ENCODE data around the gene PAOX. TPM values are rescaled to one million over a fixed set of nuclear protein-coding genes. Genes with fewer than 3 reads are reported as not detected.
"Not testable (repeated sequence)": the region's sequence is repeated elsewhere in the genome, so short reads cannot be mapped to it uniquely, and the experiment has no call there.

PAOX gene
- total RNA-seq, 1 donor from 2014 or later, result 3.6 TPM

- no peak for DNase-seq (ENCODE audit: low spot score)
These were observed 16.2 kb upstream of the PAOX start for GRCh38 chr10:133362846-133363245.

DNA sequence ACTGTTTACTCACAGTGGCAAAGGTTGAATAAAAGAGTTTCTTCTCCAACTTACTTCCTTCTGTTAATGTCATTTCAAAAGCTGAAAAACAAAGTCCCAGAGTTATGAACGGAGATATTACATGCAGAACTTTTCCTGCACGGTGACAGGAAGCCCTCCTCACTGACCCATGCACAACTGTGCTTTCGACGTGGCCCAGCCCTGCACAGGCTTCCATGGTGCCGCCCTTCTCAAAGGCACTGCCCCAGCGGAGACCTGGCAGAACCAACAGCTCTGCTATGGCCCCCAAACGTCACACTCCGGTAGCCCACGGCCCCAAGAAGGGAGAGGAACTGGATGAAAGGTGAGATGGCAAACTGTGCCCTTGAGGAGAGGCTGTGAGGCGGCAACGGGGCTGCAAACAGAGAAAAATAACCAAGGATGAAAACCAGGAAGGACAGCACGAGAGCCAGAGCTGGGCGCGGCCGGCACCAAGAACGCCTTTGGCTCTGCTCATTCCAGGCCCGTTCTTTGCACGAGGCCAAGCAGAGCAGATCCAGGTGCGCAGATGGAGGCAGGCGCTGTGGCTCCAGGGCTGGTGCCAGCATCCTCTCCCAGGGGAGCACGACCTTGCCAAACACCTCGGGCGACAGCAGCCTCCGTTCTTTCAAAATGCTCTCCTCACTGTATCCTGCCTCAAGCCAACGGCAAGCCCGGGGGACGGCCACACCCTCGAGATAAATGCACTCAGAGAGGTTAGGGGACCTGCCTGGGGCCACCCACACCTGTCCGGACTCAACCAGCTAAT lies 14.2 kb upstream of the PAOX start:
- DNase-seq (ENCODE audit: low spot score), result no peak

DNA sequence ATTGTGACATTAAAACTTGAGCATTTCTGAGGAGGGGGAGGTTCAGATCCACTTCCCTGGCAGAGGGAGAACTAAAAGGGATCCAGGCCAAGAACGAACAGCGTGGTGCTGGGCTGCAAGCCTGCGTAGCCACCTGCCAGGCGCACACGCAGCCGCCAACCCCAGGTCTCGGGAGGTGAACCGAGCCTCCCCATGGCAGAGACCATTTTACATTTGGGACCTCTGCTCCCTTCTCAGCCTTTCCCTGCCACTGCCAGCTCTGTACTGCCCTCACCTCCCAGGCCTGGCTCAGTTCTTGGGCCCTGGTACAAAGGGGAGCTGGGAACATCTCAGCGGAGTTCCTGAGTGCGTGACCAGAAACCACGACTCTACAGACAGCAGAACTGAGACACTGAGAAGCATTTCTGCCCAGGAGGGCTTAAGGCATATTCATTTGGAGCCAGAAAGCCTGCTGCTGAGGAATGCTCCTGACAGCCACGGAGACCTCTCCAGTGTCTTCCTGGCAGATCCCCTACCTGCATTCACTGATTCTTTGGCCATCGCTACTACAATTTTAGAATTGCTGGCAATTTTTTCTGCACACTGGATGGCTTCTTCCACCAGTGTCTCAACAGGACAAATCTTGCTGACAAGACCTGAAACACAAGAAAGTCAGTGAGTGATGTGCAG lies 13.5 kb upstream of the PAOX start:
- no peak for DNase-seq (ENCODE audit: low spot score)

DNA sequence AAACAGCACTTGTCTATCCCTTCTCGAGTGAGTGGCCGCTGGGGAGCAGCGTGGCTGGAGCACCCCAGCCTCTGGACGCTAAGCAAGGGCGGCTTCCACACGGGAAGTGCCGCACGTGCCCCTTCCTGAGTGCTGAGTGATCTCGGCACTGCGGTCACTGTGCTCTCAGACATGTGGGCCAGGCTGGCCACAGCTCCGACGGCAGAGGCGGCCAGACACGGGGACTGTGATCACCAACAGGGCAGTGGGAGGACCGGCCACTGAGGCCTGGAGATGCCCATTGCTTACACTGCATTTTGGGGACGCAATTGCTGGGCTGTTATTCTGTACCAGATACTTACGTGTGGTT lies 13.0 kb upstream of the PAOX start:
- DNase-seq (ENCODE audit: low spot score), result no peak

DNA sequence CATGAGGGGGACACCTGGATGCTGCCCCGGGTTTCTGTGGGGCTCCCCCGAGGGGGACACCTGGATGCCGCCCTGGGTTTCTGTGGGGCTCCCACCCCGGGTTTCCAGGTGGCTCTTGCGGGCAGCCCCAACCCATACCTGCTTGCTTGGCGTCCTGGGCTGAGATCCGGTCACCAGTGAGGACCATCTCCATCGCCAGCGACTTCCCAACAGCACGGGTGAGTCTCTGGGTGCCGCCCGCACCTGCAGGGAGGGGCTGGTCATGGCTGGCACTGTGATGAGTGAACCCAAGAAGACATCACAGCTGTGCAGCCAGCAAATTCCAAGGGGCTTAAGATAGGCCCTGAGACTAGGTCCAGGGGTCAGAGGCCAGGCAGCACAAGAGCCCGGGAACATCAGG lies 12.3 kb upstream of the PAOX start:
- no peak for DNase-seq (ENCODE audit: low spot score)

DNA sequence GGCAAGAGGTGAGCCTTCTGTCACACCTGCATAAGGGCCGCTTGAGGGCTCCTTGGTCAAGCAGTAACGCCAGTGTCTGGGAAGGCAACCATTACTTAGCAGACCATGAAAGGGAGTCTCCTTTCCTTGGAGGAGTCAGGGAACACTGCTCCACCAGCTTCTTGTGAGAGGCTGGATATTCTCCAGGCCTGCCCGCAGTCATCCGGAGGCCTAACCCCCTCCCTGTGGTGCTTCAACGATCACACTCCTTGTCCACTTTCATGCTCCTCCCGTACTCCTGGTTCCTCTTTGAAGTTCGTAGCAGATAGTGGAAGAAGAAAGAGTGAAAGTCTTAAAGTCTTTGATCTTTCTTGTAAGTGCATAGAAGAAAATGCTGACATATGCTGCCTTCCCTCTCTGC lies 11.6 kb upstream of the PAOX start:
- not testable (repeated sequence) for DNase-seq (ENCODE audit: low spot score)

- no peak for DNase-seq (ENCODE audit: low spot score)
These were observed 10.9 kb upstream of the PAOX start for GRCh38 chr10:133368153-133368552.

DNA sequence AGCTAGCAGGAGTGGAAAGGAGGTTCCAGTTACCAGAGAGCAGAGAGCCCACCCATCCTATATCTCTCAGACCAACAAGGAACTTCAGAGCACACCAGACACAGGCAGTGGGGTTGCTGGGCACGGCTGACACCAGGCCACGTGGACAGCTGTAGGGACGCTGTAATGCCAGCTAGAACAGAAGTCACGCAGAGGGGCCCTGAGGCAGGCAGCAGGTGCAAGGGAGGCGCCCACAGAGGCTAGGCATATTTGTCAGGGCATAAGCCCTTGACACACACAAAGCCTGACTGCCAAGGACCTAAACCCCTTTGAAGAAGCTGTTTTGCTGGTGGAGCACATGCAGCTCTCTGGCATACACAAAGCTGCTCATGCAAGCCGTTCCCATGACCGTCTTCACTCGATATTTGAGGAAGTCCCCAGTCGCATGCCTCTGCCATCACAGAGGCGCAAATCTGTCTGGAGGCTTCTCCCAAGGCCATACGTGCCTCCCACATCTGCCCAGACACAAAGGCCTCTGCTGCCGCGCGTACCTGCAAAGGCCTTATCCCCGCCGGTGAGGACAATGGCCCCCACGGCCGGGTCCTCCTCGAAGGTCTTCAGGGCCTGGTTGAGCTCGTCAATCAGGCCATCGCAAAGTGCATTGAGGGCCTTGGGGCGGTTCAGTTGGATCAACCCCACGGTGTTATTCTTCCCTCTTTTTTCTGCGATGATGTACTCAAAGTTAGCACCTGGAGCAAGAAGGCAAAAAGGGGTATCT lies 8.9 kb upstream of the PAOX start:
- no peak for DNase-seq (ENCODE audit: low spot score)

GRCh38 chr10:133372507-133372906 lies 6.6 kb upstream of the PAOX start:
- no peak for DNase-seq (ENCODE audit: low spot score)

DNA sequence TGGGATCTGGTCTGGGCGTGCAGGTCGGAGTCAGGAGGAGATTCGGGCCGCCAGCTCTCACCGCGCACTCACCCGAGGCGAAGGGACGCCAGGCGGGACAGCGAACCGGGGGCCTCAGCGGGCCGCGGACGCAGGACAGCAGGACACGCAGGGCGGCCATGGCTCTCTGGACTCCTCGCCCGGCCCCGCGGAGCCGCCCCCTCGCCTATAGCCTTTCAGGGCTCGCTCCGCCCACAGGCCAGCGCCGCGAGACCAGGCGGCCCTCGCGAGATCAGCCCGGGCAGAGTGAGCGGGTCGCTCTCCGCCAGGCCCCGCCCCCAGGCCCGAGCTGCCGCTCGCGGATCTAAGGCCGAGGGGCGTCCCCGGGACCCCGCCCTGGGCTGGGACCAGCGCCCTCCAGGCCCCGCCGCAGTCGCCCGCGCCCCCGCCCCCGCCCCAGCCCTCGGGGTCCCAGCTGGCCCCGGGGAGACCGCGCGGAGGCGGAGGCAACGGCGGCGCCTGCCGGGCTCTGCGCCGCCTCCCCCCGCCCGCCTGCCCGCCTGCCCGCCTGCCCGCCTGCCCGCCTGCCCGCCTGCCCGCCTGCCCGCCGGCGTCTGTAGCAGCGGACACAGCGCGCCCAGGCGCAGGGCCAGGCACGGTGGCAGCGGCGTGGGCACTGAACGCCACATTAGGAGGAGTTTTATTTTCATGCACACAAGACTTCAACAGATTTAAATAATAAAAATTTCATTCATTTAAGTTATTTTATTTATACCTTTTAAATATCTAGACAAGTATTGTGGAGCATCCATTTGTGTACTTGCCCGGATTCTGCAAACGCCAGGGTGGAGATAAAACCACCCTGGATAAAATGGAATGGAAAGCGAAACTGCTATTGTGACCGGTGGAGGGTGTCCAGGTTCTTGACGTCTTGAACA lies 5.6 kb upstream of the PAOX start, which contains the start of gene ECHS1:
TSS of gene ECHS1 (minus strand) at position 181 of the 917 bp plus-strand sequence. CDS start at position 160, 21 bp downstream.
- DNase-seq (ENCODE audit: low spot score), result peak; percentile 99

- no peak for DNase-seq (ENCODE audit: low spot score)
These were observed 3.5 kb upstream of the PAOX start for GRCh38 chr10:133375357-133376115.

DNA sequence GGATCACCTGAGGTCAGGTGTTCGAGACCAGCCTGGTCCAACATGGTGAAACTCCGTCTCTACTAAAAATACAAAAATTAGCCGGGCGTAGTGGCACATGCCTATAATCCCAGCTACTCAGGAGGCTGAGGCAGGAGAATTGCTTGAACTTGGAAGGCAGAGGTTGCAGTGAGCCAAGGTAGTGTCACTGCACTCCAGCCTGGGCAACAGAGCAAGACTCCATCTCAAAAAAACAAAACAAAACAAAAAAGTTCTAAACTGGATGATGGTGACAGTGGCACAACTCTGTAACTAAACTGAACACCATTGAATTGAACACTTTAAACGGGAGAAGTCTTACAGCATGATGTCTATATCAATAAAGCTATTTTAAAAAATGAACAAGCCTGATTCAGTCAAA lies 2.9 kb upstream of the PAOX start:
- DNase-seq (ENCODE audit: low spot score), result not testable (repeated sequence)

GRCh38 chr10:133377025-133377817 lies 1.8 kb upstream of the PAOX start:
- no peak for DNase-seq (ENCODE audit: low spot score)

DNA sequence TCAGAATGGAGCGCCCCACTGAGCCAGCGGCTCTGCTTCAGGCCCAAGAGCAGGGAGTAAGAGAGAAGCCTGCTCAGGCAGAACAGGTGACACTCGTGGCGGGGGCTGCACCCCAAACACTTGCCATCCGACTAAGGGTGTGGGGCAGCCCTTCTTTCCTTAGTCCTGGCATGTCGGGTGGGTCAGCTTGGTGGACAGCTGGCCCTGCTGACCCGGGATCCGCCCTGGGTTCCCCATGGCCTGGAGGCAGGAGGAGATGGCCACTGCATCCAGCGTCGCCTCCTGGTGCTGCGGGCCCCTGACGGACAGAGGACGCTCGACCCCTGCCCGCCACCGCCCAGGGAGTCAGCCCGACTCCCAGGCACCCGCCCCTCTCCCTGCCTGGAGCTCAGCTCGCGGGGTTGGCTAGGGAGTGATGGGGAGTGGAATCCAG lies 1.2 kb upstream of the PAOX start:
- DNase-seq (ENCODE audit: low spot score), result no peak

DNA sequence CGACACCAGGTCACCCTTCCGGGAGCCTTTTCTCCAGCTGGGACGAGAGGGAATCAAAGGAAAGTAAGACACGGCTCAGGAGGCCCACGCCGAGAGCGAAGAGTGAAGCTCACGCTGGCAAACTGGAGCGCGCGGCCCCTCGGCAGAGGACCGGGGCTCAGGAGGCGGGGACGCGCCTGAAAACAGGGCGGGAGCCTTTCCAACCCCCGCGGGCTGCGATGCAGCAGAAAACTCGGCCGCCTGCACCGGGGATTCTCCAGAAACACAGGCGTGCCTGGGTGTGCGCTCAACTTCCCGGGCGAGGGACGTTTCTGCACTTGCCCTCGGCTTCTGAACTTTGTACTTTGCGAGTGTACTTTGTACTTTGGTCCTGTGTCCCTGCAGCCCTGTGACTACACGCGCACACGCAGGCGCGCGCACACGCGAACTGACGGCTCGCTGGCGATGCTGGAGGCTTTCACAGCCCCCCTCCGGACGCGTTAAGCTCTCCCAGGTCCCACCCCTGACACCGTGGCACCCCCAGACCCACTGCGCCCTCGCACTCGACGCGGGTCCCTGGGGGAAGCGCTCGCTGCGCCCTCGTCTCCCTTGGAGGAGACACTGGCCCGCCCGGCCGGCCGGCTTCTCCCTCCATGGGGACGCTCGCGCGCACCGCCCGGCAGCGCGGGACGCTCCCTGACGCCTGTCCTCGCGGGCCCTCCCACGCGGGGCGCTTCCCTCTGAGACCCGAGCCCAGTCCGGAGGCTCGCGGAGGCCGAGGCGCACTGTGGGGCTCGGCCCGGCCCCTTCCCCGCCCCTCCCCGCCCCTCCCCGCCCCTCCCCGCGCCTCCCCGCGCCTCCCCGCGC lies 588 bp upstream of the PAOX start:
- no peak for DNase-seq (ENCODE audit: low spot score)

DNA sequence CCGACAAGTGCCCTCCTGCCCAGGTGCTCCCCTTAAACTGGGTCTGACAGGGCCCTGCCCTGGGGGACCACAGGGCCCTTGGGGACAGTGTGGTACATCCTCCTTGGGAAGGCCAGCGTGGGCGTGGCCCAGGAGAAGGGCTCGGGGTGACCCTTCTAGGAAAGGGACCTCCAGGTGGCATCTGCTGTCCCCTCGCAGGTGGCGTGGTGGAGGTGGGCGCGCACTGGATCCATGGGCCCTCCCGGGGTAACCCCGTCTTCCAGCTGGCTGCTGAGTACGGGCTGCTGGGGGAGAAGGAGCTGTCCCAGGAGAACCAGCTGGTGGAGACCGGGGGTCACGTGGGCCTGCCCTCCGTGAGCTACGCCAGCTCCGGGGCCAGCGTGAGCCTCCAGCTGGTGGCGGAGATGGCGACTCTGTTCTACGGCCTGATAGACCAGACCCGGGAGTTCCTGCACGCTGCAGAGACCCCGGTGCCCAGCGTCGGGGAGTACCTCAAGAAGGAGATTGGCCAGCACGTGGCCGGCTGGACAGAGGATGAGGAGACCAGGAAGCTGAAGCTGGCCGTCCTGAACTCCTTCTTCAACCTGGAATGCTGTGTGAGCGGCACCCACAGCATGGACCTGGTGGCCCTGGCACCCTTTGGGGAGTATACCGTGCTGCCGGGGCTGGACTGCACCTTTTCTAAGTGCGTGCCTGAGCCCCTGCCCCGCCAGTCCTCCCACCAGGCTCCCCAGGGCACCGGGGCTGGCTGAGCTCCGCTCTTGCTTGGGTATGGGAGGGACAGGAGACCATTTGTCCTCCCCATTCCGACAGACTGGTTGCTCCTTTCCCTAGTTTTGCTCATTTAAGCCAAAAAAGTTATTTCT lies 972 bp downstream of the PAOX start:
- DNase-seq (ENCODE audit: low spot score), result no peak

- no peak for DNase-seq (ENCODE audit: low spot score)
These were observed 2.0 kb downstream of the PAOX start for GRCh38 chr10:133381036-133381435.
